Activated naive CD8-positive, alpha-beta T cell (primary cell): ENCODE results near the gene ZNF768.
"Not testable (repeated sequence)": the region's sequence is repeated elsewhere in the genome, so short reads cannot be mapped to it uniquely, and the experiment has no call there.

Experiments
- H3K27ac Mint-ChIP-seq: one replicate; pipeline ENCODE4 v1.8.0; 2021; ENCODE audit warnings: mixed read lengths
- H3K27me3 Mint-ChIP-seq: one replicate; pipeline ENCODE4 v1.8.0; 2021; ENCODE audit warnings: mixed read lengths
- H3K36me3 Mint-ChIP-seq: one replicate; pipeline ENCODE4 v1.8.0; 2021; ENCODE audit warnings: mixed read lengths
- H3K4me1 Mint-ChIP-seq: one replicate; pipeline ENCODE4 v1.8.0; 2021; ENCODE audit warnings: low read depth, mixed read lengths
- H3K4me3 Mint-ChIP-seq: one replicate; pipeline ENCODE4 v1.8.0; 2021; ENCODE audit warnings: mild to moderate bottlenecking, mixed read lengths
- H3K9me3 Mint-ChIP-seq: one replicate; pipeline ENCODE4 v1.8.0; 2021; ENCODE audit warnings: low read depth, mixed read lengths

ZNF768 gene

DNA sequence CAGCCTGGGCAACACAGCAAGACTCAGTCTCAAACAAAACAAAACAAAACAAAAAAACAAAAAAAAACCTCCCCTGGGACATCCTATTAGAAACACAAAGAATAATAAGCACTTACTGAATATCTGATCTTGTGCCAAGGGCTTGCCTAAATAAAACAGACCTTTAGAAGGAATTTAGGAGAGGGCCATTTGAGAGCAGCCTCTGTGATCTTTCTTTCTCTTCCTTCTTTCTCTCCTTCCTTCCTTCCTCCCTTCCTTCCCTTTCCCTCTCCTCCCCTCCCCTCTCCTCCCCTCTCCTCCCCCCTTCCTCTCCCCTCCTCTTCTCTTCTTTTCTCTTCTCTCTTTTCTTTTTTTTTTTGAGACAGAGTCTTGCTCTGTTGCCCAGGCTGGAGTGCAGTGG, 41.5 kb downstream of the ZNF768 start:
- H3K4me1 Mint-ChIP-seq: peaks cover 35% of the 10 kb centered on the region
- H3K9me3 Mint-ChIP-seq: no peaks in the 10 kb centered on the region
- H3K27me3 Mint-ChIP-seq: no peaks in the 10 kb centered on the region
- no peak overlapping the region for H3K4me3 Mint-ChIP-seq
- H3K27ac Mint-ChIP-seq: peak overlapping the region; percentile 64
- peaks cover 12% of the 10 kb centered on the region for H3K36me3 Mint-ChIP-seq

DNA sequence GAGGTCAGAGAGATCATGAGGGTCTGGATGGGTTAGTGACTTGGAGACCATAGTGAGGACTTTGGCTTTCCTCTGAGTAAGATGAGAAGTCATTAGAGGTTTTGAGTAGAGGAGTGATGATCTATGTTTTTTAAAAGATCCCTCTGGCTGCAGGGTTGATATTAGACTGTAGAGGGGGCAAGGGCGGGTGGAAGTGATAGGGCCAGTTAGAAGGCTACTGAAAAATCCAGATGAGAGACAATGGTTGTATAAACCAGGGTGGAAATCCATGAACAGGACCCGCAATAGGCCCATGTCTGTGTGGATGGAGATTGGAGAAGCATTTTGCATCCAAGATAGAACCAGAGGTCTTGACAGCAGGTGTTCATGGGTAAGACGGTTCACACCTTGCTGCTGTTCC, 44.0 kb downstream of the ZNF768 start:
- peaks cover 11% of the 10 kb centered on the region for H3K36me3 Mint-ChIP-seq

DNA sequence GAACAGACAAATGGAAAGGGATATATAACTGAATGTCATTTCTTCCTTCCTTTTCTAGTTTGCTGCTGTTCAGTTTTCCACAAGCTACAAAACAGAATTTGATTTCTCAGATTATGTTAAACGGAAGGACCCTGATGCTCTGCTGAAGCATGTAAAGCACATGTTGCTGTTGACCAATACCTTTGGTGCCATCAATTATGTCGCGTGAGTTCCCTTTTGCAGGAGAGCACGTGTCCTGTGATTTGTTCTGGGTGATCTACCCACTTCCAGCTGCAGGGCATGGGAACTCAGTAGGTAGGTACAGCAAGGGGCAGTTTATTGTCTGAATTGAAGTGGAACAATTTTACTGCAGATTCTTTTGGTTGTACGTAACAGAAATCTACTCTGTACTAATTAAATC, 45.0 kb downstream of the ZNF768 start:
- Mint-ChIP-seq H3K27me3 (no peaks in the 10 kb centered on the region), H3K4me3 (no peak overlapping the region), H3K27ac (peak overlapping the region; percentile 54)

More for the DNA sequence above, 44.0 kb downstream of the ZNF768 start:
- Mint-ChIP-seq H3K4me3 (peak overlapping the region; percentile 12), H3K27ac (peak overlapping the region; percentile 81), H3K27me3 (no peaks in the 10 kb centered on the region), H3K4me1 (peaks cover 41% of the 10 kb centered on the region), H3K9me3 (no peaks in the 10 kb centered on the region)

DNA sequence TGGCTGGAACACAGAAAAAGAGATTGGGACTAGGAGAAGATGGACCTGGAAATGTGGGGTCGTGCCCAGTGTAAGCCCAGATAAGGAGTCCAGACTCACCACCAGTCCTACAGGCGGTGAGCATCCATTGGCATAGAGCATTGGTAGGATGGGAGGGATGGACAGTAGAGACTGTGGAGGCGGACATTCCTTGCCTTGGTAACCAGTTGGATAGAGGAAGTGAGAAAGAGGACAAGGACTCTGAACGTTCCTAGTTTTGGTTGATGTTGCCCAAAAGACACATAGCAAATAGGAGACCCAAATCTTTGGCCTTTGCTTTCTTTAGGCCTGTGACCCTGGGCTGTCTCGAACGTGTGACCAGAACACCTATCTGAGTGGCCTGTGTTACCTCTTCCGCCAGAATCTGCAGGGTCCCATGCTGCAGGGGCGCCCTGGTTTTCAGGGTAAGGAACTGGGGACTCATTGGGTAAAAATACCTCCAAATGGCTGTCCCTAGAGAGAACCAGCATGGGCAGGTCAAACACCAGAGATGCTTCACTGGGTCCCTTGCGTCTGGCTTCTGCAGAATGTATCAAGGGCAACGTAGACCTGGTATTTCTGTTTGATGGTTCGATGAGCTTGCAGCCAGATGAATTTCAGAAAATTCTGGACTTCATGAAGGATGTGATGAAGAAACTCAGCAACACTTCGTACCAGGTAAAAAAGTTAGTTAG, 47.4 kb downstream of the ZNF768 start:
- Mint-ChIP-seq H3K27ac (peak overlapping the region; percentile 75), H3K36me3 (peaks cover 16% of the 10 kb centered on the region), H3K9me3 (no peaks in the 10 kb centered on the region), H3K4me1 (peaks cover 60% of the 10 kb centered on the region), H3K27me3 (no peaks in the 10 kb centered on the region), H3K4me3 (no peak overlapping the region)

More for the DNA sequence above, 45.0 kb downstream of the ZNF768 start:
- Mint-ChIP-seq H3K9me3 (no peaks in the 10 kb centered on the region), H3K4me1 (peaks cover 47% of the 10 kb centered on the region), H3K36me3 (peaks cover 11% of the 10 kb centered on the region)

DNA sequence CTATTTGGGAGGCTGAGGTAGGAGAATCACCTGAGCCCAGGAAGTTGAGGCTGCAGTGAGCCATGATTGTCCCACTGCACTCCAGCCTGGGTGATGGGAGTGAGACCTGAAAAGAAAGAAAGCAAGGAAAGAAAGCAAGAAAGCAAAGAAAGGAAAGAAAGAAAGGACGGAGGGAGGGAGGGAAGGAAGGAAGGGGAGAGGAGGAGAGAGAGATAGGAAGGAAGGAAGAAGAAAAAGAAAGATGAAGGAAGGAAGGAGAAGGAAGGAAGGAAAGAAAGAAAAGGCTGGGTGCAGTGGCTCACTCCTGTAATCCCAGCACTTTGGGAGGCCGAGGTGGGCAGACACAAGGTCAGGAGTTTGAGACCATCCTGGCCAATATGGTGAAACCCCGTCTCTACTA, 48.6 kb downstream of the ZNF768 start:
- Mint-ChIP-seq H3K4me1 (peaks cover 63% of the 10 kb centered on the region), H3K4me3 (peak overlapping the region; percentile 61), H3K36me3 (peaks cover 16% of the 10 kb centered on the region), H3K27ac (peak overlapping the region; percentile 75)
- not testable (repeated sequence) for H3K27me3 Mint-ChIP-seq, H3K9me3 Mint-ChIP-seq

DNA sequence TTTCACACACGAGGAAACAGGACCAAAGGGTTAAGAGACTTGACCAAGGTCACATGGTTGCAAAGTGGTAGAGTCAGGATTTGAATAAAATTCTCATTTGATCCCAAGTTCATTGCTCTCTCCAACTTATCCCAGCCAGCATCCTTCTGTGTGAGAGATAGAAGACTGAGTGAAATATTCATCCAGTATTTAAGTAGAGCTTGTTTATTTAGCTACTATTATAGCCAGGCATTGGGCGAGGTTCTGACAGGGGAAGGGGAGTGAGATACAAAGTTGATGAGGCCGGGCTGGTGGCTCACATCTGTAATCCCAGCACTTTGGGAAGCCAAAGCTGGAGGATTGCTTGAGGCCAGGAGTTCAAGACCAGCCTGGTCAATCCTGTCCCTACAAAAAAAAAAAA, 49.4 kb downstream of the ZNF768 start:
- Mint-ChIP-seq H3K4me3 (peak overlapping the region; percentile 61), H3K9me3 (no peaks in the 10 kb centered on the region), H3K27ac (peak overlapping the region; percentile 75), H3K36me3 (peaks cover 12% of the 10 kb centered on the region), H3K4me1 (peaks cover 64% of the 10 kb centered on the region), H3K27me3 (no peaks in the 10 kb centered on the region)

DNA sequence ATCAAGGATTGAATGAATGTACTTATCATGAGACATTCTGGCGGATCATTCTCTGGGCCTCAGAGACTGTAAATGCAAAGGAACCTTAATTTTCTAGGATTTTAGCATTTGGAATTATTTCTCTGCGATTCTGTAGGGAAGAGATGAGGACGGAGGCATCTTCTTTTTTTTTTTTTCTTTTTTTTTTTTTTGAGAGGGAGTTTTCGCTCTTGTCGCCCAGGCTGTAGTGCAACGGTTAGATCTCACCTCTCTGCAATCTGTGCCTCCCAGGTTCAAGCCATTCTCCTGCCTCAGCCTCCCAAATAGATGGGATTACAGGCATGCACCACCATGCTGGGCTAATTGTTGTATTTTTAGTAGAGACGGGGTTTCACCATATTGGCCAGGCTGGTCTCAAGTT, 51.7 kb downstream of the ZNF768 start:
- H3K27ac Mint-ChIP-seq: peak overlapping the region; percentile 86
- H3K9me3 Mint-ChIP-seq: no peaks in the 10 kb centered on the region
- peaks cover 70% of the 10 kb centered on the region for H3K4me1 Mint-ChIP-seq
- H3K4me3 Mint-ChIP-seq: peak overlapping the region; percentile 99
- H3K36me3 Mint-ChIP-seq: peaks cover 8% of the 10 kb centered on the region
- no peaks in the 10 kb centered on the region for H3K27me3 Mint-ChIP-seq

DNA sequence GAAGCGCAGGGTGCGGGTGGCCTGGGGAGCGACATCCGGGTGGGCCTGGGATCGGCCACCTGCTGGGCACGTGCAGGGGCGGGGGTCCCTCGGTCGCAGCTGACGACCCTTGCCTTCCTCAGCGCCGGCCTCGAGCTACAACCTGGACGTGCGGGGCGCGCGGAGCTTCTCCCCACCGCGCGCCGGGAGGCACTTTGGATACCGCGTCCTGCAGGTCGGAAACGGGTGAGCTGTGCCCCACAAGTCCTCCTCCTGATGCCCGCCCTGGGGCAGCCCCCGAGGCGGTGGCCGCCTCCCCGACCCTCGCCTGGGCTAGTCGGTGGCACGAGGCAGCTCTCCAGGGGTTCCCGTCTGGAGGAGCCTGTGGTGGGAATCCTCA, 52.3 kb downstream of the ZNF768 start:
- H3K4me3 Mint-ChIP-seq: peak overlapping the region; percentile 99
- H3K9me3 Mint-ChIP-seq: no peaks in the 10 kb centered on the region
- H3K27ac Mint-ChIP-seq: peak overlapping the region; percentile 95
- H3K27me3 Mint-ChIP-seq: no peaks in the 10 kb centered on the region
- peaks cover 71% of the 10 kb centered on the region for H3K4me1 Mint-ChIP-seq
- H3K36me3 Mint-ChIP-seq: peaks cover 8% of the 10 kb centered on the region
